ENCODE results near the gene GPS2.
"Not testable (repeated sequence)": the region's sequence is repeated elsewhere in the genome, so short reads cannot be mapped to it uniquely, and the experiment has no call there.

The GPS2 gene

GRCh38 chr17:7336240-7337175 lies 21.3 kb upstream of the GPS2 start, which contains the start of gene ACAP1:
TSS of gene ACAP1 (plus strand) at chr17:7336529. CDS start at chr17:7336735, 206 bp downstream.
- H3K4me3 ChIP-seq (ENCODE audit: low read depth, low read length) = no peak within 1 kb of the TSS
- in situ Hi-C loops (cut with HindIII; ENCODE audit: low sequenced_read_pairs) = no loop called here
- TF ChIP-seq CTCF (IDR thresholded peaks at IDR 0.05; ENCODE audit: low read depth, low read length, missing control alignments) = no peak
- no peak for DNase-seq (ENCODE audit: low read depth)

- in situ Hi-C loops (cut with HindIII; ENCODE audit: low sequenced_read_pairs); DNase-seq (ENCODE audit: low read depth); H3K4me3 ChIP-seq (ENCODE audit: low read depth, low read length): not testable (repeated sequence)
These were observed 20.6 kb upstream of the GPS2 start for GRCh38 chr17:7335765-7336164.

GRCh38 chr17:7334938-7335538 lies 19.9 kb upstream of the GPS2 start:
- DNase-seq (ENCODE audit: low read depth) = no peak
- no peak overlapping the region for H3K4me3 ChIP-seq (ENCODE audit: low read depth, low read length)
- in situ Hi-C loops (cut with HindIII; ENCODE audit: low sequenced_read_pairs) = no loop called here
- TF ChIP-seq CTCF (IDR thresholded peaks at IDR 0.05; ENCODE audit: low read depth, low read length, missing control alignments) = no peak

- in situ Hi-C loops (cut with HindIII; ENCODE audit: low sequenced_read_pairs); DNase-seq (ENCODE audit: low read depth); H3K4me3 ChIP-seq (ENCODE audit: low read depth, low read length): not testable (repeated sequence)
These were observed 17.5 kb upstream of the GPS2 start for GRCh38 chr17:7332600-7333069.

- in situ Hi-C loops (cut with HindIII; ENCODE audit: low sequenced_read_pairs) = no loop called here
- no peak for TF ChIP-seq CTCF (IDR thresholded peaks at IDR 0.05; ENCODE audit: low read depth, low read length, missing control alignments)
- DNase-seq (ENCODE audit: low read depth) = no peak
- no peak overlapping the region for H3K4me3 ChIP-seq (ENCODE audit: low read depth, low read length)
These were observed 17.0 kb upstream of the GPS2 start for GRCh38 chr17:7332111-7332510.

GRCh38 chr17:7330638-7331015 lies 15.5 kb upstream of the GPS2 start:
- no peak for TF ChIP-seq CTCF (IDR thresholded peaks at IDR 0.05; ENCODE audit: low read depth, low read length, missing control alignments)
- in situ Hi-C loops (cut with HindIII; ENCODE audit: low sequenced_read_pairs) = no loop called here

GRCh38 chr17:7329997-7330637 lies 15.0 kb upstream of the GPS2 start:
- in situ Hi-C loops (cut with HindIII; ENCODE audit: low sequenced_read_pairs) = no loop called here
- no peak for DNase-seq (ENCODE audit: low read depth)
- no peak for TF ChIP-seq CTCF (IDR thresholded peaks at IDR 0.05; ENCODE audit: low read depth, low read length, missing control alignments)
- H3K4me3 ChIP-seq (ENCODE audit: low read depth, low read length) = peak overlapping the region; percentile 62

More at GRCh38 chr17:7330638-7331015, 15.5 kb upstream of the GPS2 start:
- no peak for DNase-seq (ENCODE audit: low read depth)
- H3K4me3 ChIP-seq (ENCODE audit: low read depth, low read length) = peak overlapping the region; percentile 62
